Measurements from ENCODE around the gene PTPRO.

DNA sequence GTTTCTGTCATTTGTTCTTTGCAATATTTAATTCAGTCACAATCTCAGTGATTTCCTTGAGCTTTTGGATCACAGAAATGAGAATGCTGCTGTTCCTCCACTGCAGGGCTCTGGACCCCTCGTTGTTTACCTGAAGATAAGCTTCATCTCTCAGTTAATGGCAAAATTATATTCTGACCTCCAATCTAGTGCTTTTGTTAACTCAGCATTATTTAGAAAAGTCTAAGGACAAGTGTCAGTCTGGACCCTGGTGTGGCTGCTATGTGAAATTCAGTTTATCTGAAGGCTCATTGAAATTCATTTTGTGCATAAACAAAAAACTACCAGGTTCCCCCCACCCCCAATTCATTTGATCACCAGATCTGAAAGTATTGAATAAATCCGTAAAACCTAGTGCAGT is 84.7 kb downstream of the PTPRO start:
- no peak for TF ChIP-seq CTCF (IDR thresholded peaks at IDR 0.05)
- no peak for TF ChIP-seq ZFX (IDR thresholded peaks at IDR 0.05; ENCODE audit: borderline replicate concordance)
